EL (cell line): Measurements from ENCODE around the gene RBPMS2.
"Not testable (repeated sequence)": the region's sequence is repeated elsewhere in the genome, so short reads cannot be mapped to it uniquely, and the experiment has no call there.

ENCODE experiments used
- DNase-seq: peaks from one replicate; pipeline ENCODE4 v3.0.0-alpha.2; 2016

The RBPMS2 gene

DNA sequence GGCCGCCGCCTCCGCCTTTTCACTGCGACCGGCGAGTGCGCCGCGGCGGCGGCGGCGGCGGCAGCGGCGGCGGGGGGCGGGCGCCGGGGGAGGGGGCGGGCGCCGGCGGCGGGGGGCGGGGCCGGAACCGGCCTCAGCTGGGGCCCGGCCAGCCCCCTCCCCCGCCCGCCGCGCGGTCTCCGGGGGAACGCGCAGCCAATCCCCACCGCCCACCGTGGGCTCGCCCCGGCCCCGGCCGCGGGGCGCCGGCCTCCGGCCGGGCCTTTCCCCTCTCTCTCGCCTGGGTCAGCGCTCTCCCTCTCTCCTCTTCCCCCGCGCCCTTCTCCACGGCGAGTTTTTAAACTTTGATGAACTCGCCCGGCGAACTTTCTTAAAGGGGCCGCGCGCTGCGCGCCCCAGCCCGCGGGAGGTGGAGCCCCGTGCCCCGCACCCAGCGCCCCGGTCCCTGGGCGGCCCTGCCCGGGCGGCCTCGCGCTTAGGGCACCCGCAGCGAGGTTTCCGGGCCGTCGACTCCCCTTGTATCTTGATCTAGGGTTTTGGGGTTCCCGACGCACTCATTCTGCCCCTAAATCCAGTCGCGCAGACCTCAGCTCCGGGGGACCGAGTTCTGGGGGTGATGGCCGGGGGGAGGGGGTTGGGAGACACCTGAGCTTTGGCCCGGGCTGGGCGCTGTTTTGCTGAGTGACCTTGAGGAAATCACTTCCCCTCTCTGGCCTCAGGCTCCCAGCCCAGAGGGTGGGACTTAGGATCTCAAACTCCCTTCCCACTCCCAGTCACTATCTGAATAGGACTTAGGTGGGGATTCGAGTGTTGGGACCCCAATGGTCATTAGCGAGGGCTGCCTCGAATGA, at the start of gene RBPMS2:
RBPMS2 (minus strand) TSS at position 39 of the 851 bp plus-strand sequence. CDS start 270 bp downstream, outside the sequence.
- peak; percentile 39 for DNase-seq

DNA sequence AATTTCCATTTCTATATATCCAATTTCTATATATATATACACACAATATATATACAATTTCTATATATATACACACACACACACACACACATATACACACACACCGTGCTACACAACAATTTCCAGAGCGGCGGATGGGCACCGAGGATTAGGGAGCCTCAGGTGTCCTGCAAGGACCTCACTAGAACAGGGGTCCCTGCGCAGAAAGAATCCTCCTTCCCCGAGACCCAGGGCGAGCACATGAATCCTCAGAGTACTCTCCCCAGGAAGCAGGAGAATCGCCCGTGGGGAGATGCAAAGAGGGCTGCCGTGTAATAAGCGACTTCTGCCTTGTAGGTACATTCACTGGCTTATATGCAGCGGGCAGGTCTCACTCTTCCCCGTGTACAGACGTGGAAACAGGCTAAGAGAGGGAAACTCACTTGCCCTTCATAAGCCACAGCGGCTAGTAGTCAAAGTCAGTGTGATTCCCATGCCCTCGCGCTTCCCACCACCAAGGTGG, 49.6 kb upstream of the RBPMS2 start:
- no peak for DNase-seq

DNA sequence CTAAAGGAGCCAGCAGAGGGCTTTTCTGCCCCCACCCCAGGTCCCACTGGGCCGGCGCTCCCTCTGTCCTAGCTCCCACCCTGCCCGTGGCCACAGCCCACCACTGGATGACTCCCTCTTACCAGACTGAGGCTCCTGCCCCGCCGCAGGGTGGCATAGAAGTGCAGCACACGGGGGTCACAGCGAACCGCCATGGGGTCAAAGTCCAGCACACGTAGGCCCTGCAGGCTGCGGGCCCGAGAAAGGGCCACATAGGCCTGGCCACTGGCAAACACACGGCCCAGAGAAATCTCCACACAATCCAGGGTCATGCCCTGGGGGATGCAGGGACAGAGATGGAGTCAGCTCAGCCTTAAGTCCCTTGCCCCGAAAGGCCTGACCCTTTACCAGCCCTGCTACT, 41.1 kb upstream of the RBPMS2 start:
- no peak for DNase-seq

DNA sequence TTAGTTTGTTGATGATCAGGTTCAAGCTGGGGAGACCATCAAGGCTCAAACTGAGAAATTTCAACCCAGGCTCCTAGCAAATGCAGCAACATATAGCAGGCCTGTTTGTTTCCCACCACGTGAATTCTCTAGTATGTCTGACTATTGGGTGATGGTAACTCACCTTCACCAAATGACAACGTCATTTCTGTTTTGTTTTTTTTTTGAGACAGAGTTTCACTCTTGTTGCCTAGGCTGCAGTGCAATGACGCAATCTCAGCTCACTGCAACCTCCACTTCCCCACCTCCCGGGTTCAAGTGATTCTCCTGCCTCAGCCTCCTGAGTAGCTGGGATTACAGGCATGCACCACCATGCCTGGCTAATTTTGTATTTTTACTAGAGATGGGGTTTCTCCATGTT, 39.6 kb upstream of the RBPMS2 start:
- DNase-seq, result not testable (repeated sequence)

DNA sequence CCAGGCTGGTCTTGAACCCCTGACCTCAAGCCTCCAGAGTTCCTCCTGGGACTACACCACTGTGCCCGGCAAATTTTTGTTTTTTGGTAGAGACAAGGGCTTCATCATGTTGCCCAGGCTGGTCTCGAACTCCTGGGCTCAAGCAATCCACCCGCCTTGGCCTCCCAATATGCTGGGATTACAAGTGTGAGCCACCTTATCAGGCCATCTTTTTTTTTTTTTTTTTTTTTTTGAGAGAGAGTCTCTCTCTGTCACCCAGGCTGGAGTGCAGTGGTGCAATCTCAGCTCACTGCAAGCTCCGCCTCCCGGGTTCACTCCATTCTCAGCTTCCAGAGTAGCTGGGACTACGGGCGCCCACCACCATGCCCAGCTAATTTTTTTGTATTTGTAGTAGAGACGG, 38.9 kb upstream of the RBPMS2 start:
- not testable (repeated sequence) for DNase-seq

DNA sequence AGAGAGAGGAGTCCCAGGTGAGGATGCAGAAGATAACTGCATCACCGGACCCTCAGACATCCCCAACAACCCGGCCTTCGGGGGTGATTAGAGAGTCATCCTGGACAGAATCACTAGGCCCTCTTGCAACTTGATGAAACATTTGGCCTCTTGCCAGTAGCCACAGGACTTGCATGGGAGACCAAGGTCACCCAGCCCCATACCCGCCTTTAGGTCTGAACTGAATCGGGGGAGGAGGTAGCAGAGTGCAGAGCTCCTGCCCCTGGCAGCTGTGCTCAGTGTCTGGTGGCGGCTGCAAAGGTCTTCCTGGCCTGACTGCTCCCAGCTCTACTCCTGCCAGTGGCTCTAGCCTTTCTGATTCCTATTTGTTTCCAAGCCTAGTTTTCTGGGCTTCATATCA, 37.7 kb upstream of the RBPMS2 start:
- DNase-seq, result peak; percentile 49

DNA sequence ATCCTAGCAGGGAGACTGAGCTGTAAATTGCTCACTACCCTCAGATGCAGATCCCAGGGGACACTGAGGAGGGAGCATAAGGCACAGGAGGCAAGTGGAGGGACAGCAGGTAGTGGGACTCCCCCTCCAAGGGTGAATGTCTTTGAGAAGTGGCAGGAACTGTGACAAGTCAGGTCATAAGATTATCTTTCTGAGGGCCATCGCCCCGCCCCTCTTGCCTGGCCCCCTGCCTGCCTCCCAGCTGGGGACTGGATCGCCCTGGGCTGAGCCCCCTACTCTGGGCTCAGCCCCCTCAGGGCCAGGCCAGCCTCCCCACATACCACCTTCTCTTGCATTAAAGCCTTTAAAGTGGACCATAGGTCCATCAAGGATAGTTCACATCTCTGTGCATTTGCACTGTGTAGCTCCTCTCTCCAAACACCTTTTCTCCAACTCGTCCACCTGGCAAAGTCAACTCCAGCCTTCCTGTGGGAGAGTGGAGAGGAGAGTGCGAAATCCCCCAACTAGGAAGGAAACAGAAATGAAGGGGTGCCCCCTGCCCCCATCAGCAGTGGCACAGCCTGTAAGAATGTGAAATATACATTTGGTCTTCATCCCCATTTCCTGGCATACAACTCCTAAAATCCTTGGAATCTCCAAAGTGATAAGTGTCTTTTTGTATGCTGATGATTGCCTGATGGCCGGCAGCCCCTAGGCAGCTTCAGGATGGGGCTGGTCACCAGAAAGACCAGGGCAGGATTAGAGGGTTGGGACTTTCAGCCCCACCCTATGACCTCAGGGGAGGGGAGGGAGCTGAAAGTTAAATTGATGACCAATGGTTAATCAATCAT, 35.3 kb upstream of the RBPMS2 start:
- DNase-seq, result no peak

DNA sequence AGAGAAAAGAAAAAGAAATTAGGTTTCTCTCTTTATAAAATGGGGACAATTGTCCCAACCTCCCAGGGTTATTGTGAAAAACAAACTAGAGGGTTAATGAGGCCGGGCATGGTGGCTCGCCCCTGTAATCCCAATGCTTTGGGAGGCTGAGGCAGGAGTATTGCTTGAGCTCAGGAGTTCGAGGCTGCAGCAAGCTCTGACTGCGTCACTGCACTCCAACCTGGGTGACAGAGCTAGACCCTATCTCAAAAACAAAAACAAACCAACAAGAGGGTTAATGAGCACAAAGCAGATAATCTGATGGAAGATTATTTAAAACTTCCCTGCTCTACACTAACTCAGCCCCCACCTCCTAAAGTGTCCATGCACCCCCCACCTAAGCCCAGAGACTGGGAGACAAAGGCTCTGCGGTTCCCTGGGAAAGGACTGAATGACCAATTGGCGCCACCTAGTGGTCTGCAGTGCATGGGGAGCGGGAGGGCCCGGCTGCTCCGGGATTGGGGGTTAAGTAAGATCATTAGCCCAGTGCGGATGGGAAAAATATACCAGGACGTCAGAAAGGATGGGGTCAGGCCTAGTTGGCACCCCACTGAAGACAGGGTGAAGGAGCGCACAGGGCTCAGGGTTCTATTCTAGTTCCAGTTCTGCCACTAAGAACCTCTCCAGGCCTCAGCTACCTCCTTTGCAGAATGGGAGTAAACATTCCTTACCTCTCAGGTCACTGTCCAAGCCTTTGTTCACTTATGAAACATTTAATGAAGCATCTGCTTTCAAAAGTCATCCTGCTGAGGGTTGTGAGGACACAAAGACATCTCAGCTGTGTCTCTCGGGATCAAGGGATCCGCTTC, 34.5 kb upstream of the RBPMS2 start:
- peak; percentile 69 for DNase-seq

DNA sequence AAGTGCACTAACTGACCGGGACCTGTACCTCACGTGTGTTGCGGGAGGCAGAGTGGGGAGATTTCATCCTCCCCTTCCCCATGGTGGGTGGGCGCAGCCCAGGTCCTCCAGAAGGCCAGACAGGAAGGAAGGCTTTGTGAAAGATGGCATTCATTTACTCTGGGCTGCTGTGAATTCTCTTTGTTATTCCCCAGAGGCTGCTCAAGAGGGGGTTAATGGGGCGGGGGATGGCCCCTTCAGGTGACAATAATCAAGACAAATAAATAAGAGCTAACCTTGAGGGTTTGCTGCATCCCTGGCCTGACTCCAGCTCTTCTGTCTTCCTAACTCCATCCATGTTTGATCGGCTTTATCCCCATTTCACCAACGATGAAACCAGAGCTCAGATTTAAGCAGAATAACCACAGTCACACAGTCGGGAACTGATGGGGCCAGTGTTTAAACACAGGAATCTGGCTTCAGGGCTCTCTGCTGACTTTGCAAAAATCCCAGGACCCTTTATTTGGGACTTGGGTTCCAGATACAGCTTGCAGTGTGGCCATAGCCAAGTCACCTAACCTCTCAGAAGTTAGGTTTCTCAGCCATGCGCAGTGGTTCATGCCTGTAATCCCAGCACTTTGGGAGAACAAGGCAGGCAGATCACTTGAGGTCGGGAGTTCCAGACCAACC, 33.5 kb upstream of the RBPMS2 start:
- DNase-seq, result no peak

DNA sequence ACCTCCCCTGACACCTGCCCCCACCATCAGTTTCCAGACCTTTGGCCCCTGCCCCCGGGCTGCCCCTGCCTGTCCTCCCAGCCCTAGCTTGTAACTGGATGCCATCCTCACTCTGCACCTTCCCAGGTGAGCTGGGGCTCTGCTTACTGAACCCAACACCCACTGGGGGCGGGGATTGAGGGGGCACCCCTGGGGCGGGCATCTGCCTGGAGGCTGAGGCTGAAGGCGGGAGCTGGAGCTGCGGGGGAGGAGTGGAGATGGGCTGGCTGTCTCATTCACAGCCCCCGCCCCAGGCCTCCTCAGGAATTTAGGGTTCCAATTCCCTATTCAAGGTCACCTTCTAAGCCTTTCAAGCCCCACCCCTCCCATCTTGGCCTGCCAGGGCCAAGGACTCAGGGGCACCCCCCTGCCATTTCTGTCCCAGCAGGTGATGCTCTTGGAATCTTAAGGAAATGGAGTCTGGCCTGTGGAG, 32.4 kb upstream of the RBPMS2 start:
- no peak for DNase-seq

DNA sequence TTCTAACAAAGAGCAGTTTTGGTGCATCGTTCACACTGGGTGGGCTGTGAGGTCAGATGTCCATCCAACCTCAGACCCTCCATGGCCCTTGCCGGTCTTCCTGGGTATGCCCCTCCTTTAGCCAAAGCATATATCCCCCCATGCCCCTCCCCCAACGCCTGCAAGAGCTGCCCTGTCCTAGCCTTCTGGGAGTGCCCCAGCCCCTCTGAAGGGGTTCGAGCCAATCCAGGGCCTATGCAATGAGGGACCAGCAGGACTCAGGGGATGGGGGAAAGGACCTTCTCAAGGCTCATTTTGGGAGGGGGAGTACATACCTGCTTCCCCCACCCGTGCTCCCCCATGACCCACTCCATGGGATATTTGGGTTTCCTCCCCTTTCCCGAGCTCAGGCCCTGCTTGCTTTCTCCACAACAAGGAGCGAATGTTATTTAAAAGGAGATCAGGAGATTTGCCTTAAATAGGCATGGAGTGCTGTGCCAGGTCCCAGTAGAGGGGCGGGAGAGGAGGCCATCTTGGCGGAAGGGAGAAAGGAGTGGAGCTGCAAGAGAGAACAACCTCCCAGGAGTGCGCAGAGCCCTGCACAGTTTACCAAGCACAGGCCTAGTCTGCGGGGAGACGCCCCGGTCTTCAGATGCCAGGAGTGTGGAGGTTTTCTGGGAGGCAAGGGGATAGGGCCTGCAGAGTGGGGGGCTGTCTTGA, 31.8 kb upstream of the RBPMS2 start:
- no peak for DNase-seq

DNA sequence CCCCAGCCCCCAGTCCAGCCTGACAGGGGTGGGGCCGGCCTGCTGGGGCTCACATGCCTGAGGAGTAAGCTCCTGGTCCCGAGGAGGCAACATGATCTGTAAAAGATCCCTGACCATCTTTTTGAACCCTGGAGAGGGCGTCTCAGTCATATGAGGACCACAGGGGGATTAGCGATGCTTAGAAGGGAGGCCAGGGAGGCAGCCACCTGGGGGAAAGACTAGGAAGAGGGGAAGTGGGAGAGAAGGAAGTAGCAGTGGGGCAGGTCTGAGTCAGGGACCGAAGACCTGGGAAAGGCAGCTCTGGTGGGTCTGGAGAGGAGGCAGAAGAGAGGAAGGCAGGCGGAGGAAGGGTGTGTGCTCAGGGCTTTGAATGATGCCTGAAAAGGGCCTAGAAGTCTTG, 31.1 kb upstream of the RBPMS2 start:
- DNase-seq, result no peak

DNA sequence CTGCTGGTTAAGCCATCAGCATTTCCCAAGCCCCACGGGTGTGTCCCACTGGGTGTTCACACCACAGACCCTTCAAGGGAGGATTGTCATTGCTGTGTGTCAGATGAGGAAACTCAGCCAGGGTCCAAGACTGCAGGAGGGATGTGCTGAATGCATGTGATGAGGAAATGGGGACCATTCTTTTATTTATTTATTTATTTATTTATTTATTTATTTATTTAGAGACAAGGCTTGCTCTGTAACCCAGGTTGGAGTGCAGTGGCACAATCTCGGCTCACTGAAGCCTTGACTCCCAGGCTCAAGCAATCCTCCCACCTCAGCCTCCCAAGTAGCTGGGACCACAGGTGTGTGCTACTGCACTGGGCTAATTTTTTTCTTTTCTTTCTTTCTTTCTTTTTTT, 29.2 kb upstream of the RBPMS2 start:
- DNase-seq, result no peak

DNA sequence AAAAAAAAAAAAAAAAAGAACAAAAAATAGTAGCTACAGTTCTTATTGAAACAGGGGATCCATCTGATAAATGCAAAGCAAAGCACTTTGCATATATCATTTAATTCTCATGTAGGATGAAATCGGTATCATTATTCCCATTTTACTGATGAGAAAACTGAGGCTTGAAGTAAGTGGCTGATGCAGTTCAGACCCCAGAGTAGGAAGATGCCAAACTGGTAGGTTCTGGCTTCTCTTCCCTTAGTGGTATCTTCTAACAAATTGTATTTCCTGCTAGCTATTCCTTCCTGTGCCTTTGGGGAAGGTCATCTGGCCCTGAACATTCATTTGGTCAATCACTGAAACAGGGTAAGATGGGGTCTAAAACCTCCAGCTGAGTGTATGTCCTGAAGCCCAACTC, 28.1 kb upstream of the RBPMS2 start:
- no peak for DNase-seq

DNA sequence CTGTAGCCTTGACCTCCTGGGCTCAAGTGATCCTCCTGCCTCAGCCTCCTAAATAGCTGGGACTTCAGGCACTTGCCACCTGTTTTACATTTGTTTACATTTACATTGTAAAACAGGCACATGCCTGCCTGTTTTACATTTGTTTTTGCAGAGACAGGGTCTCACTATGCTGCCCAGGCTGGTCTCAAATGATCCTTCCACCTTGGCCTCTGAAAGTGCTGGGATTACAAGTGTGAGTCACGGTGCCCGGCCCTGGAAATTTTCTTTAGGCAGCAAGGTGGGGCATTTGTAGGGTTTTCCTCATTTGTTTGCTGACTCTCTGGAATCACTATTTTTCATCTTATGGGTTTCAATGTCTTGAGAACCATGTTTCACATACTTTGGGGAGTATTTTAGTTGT, 25.1 kb upstream of the RBPMS2 start:
- DNase-seq, result no peak

DNA sequence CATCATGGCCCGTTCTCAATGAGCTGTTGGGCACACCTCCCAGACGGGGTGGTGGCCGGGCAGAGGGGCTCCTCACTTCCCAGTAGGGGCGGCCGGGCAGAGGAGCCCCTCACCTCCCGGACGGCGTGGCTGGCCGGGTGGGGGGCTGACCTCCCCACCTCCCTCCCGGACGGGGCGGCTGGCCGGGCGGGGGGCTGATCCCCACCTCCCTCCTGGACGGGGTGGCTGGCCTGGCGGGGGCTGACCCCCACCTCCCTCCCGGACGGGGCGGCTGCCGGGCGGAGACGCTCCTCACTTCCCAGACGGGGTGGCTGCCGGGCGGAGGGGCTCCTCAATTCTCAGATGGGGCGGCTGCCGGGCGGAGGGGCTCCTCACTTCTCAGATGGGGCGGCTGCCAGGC, 23.5 kb upstream of the RBPMS2 start:
- DNase-seq, result not testable (repeated sequence)

DNA sequence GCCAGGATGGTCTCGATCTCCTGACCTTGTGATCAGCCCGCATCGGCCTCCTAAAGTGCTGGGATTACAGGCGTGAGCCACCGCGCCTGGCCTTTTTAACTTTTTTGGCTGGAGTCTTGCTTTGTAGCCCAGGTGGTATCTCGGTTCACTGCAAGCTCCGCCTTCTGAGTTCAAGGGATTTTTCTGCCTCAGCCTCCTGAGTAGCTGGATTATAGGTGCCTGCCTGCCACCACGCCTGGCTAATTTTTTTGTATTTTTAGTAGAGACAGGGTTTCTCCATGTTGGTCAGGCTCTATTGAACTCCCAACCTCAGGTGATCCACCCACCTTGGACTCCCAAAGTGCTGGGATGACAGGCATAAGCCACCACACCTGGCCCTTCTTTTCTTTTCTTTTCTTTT, 20.5 kb upstream of the RBPMS2 start:
- DNase-seq, result not testable (repeated sequence)

DNA sequence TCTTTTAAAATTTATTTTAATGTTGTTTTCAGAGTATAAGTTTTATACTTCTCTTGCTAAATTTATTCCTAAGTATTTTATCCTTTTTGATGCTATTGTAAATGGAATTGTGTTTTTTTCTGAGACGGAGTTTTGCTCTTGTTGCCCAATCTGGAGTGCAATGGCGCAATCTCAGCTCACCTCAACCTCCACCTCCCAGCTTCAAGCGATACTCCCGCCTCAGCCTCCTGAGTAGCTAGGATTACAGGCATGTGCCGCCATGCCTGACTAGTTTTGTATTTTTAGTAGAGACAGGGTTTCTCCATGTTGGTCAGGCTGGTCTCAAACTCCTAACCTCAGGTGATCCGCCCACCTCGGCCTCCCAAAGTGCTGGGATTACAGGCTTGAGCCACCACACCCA, 19.9 kb upstream of the RBPMS2 start:
- DNase-seq, result not testable (repeated sequence)

DNA sequence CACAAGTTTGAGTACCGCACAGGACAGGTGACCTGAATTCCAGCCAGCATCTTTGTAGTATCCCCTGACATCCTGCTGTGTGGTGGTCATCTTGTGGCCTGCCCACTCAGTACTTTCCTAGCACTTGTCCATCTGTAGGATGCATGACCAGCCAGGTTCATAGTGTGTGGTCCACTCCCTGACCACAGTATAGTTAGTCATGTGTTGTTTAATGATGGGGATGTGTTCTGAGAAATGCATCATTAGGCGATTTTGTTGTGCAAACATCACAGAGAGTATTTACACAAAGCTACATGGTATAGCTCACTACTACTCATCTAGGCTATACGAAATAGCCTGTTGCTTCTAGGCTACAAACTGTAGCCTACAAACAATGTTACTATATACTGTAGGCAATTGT, 16.9 kb upstream of the RBPMS2 start:
- DNase-seq, result no peak

DNA sequence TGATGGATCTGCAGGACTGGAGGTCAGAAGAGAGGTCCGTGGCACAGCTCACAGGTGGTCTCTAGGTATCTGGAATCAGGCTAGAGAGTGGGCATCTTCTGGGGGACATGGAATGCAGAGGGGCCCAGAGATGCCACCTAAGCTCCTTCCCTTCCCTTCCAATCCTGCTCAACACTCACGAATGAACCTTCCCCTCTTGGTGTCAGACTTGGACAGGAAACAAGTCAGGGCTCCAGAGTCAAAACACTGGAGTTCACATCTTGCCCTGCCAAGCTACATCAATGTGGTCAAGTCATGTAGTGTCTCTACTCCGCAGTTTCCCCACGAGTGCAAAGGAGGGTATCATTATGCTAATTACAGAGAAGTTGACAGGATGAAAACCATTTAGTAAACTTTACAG, 16.0 kb upstream of the RBPMS2 start:
- no peak for DNase-seq

DNA sequence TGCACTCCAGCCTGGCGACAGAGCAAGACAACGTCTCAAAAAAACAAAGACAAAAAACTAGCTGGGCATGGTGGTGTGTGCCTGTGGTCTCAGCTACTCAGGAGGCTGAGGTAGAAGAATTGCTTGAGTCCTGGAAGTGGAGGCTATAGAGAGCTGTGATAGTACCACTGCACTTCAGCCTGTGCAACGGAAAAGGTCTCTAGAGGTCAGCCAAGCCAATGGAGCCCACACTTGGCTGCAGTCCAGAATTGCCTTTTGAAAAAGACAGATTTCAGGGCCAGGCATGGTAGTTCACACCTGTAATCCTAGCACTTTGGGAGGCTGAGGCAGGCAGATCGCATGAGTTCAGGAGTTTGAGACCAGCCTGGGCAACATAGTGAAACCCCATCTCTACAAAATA, 8.4 kb upstream of the RBPMS2 start:
- DNase-seq, result no peak

DNA sequence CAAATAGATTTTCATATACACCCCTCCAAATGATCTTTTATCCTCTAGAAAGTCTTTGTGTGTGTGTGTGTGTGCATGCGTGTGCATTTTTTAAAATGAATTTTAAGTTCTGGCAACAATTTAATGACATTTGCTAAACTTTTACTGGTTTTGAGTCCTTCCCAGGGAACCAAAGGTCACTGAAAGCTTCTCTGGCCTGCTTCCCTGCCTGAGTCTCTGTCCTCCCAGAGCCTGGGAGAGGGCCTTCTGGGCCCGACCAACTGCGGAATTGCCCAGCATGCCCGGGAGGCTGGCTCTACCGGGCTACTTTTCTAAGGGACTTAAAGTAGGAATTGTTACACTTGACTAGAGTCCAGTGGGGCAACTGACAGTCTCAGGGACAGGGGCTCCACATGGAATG, 7.4 kb upstream of the RBPMS2 start:
- no peak for DNase-seq
